SK-N-SH (cell line): Measurements from ENCODE around the gene CHST15. TPM values are rescaled to one million over a fixed set of nuclear protein-coding genes. Genes with fewer than 3 reads are reported as not detected.

Experiments
- CTCF ChIA-PET: fragments of 300-600, 350-600 bp; formaldehyde crosslinking; extraction: SDS; loops from one replicate; lab custom pipeline; 2021; lab: Yijun Ruan, JAX
- POLR2A ChIA-PET: fragments of 350-600 bp; sonication (Branson Sonifier 250); formaldehyde crosslinking; extraction: SDS; loops from one replicate; lab custom pipeline; 2020; ENCODE audit warnings: antibody characterized with exemption, inconsistent platforms; lab: Yijun Ruan, JAX
- DNase-seq: peaks from one replicate; pipeline ENCODE4 v3.0.0; 2012
- H2AFZ ChIP-seq: fragments of 200-600 bp; sonication (generic); 2 replicates; pipeline ENCODE4 v1.8.1; 2016; ENCODE audit warnings: antibody characterized with exemption, mild to moderate bottlenecking, low read depth
- H3F3A ChIP-seq: fragments of 200-600 bp; sonication (generic); replicated peaks from 2 replicates; pipeline ENCODE3; 2016; ENCODE audit warnings: antibody characterized with exemption, mild to moderate bottlenecking; ENCODE audit not compliant: insufficient read depth
- H3K27ac ChIP-seq, 2 experiments: fragments of 200-500 bp in 1 of 2; fragments of 200-600 bp in 1 of 2; sonication (Bioruptor generic) in 1 of 2; sonication (generic), shearing (Covaris generic) in 1 of 2; 2 replicates each; pipeline versions ENCODE4 v1.5.1 to v1.6.1; 2014 to 2016; ENCODE audit warnings: low read depth in 2 of 2, inconsistent platforms in 1 of 2, low read length in 1 of 2, mild to moderate bottlenecking in 1 of 2, mixed read lengths in 1 of 2
- H3K27me3 ChIP-seq: fragments of 200-600 bp; sonication (generic), shearing (Covaris generic); 2 replicates; pipeline ENCODE4 v1.6.1; 2016; ENCODE audit warnings: mixed run types; ENCODE audit not compliant: insufficient read depth
- H3K36me3 ChIP-seq, 2 experiments: fragments of 200-500 bp in 1 of 2; fragments of 200-600 bp in 1 of 2; sonication (Bioruptor generic) in 1 of 2; sonication (generic) in 1 of 2; replicated peaks in 1 of 2; 2 replicates each; pipeline versions ENCODE3 to v1.5.1; 2014 to 2016; ENCODE audit warnings: low read length in 1 of 2, mild to moderate bottlenecking in 1 of 2; ENCODE audit not compliant: insufficient read depth in 2 of 2, control insufficient read depth in 1 of 2
- H3K4me1 ChIP-seq, 2 experiments: fragments of 200-500 bp in 1 of 2; fragments of 200-600 bp in 1 of 2; sonication (Bioruptor generic) in 1 of 2; sonication (generic), shearing (Covaris generic) in 1 of 2; 2 replicates each; pipeline versions ENCODE4 v1.5.1 to v1.6.1; 2014 to 2016; ENCODE audit warnings: low read depth in 1 of 2, low read length in 1 of 2, mixed run types in 1 of 2; ENCODE audit not compliant: insufficient read depth in 2 of 2, control insufficient read depth in 1 of 2
- H3K4me2 ChIP-seq: fragments of 200-600 bp; sonication (generic), shearing (Covaris generic); 2 replicates; pipeline ENCODE4 v1.6.1; 2017; ENCODE audit warnings: mixed run types
- H3K4me3 ChIP-seq, 2 experiments: fragments of 200-500 bp in 1 of 2; fragments of 200-600 bp in 1 of 2; sonication (Bioruptor generic) in 1 of 2; sonication (generic), shearing (Covaris generic) in 1 of 2; 2 replicates each; pipeline versions ENCODE4 v1.5.1 to v1.8.1; 2014 to 2016; ENCODE audit warnings: low read depth in 2 of 2, inconsistent platforms in 1 of 2, low read length in 1 of 2, mild to moderate bottlenecking in 1 of 2, mixed read lengths in 1 of 2, moderate library complexity in 1 of 2
- H3K79me2 ChIP-seq: fragments of 200-600 bp; sonication (generic); 2 replicates; pipeline ENCODE4 v1.8.1; 2017; ENCODE audit warnings: mild to moderate bottlenecking; ENCODE audit not compliant: insufficient read depth
- H3K9ac ChIP-seq: fragments of 200-600 bp; sonication (generic); 2 replicates; pipeline ENCODE4 v1.6.1; 2017; ENCODE audit warnings: mixed run types
- H3K9me2 ChIP-seq: fragments of 200-600 bp; sonication (generic); 2 replicates; pipeline ENCODE4 v1.6.1; 2017; ENCODE audit warnings: mixed run types
- H3K9me3 ChIP-seq: fragments of 200-600 bp; sonication (generic); 2 replicates; pipeline ENCODE4 v1.6.1; 2017; ENCODE audit warnings: mixed run types, mild to moderate bottlenecking, moderate library complexity
- H4K20me1 ChIP-seq: fragments of 200-600 bp; sonication (generic); 2 replicates; pipeline ENCODE4 v1.6.1; 2017; ENCODE audit warnings: mild to moderate bottlenecking, mixed run types; ENCODE audit not compliant: insufficient read depth
- CHD2 ChIP-seq: fragments of 150-350 bp; IDR thresholded peaks from 2 replicates; pipeline ENCODE4 v1.6.1; 2018; ENCODE audit warnings: low read length; ENCODE audit not compliant: partially characterized antibody
- ELF1 ChIP-seq: IDR thresholded peaks from 2 replicates; pipeline ENCODE4 v1.4.0; 2012
- GATA2 ChIP-seq: sonication (generic); formaldehyde crosslinking; IDR thresholded peaks from 2 replicates; pipeline ENCODE4 v1.5.0; 2020; ENCODE audit warnings: mild to moderate bottlenecking, missing genetic modification reagents
- MXI1 ChIP-seq: IDR thresholded peaks from 2 replicates; pipeline ENCODE4 v1.6.1; 2012; ENCODE audit warnings: mild to moderate bottlenecking, low read depth, low read length, improper control_type of control experiment
- SMC3 ChIP-seq: IDR thresholded peaks from 2 replicates; pipeline ENCODE4 v1.6.1; 2012; ENCODE audit warnings: low read depth, low read length, improper control_type of control experiment
- TAF1 ChIP-seq: IDR thresholded peaks from 2 replicates; pipeline ENCODE4 v1.6.1; 2012; ENCODE audit warnings: low read depth, mild to moderate bottlenecking, low read length, moderate library complexity, borderline replicate concordance
- WGBS: methylation state at CpG from one replicate; pipeline ENCODE4 v1.1.6; 2017; ENCODE audit warnings: low lambda C conversion rate; 5-methylcytosine and 5-hydroxymethylcytosine counted together
- polyA plus RNA-seq, 3 experiments: library from polyadenylated mRNA; depleted of rRNA; stranded (reverse); fragments of >200 nt; gene quantifications; 2 replicates each; pipeline ENCODE4 v1.2.3, GENCODE V29; 2012
- TF ChIP-seq, protein P1 (sequence below): fragments of 150-350 bp; IDR thresholded peaks from 2 replicates; pipeline ENCODE4 v1.6.1; 2016; ENCODE audit warnings: mild to moderate bottlenecking, low read depth, low read length
- TF ChIP-seq, protein P2 (sequence below): IDR thresholded peaks from 2 replicates; pipeline ENCODE4 v1.4.0; 2012; ENCODE audit warnings: low read depth, borderline replicate concordance

The CHST15 gene
- polyA plus RNA-seq, 1 of the 3 experiments (the other 2 are of a cell fraction) = 0.02 TPM

DNA sequence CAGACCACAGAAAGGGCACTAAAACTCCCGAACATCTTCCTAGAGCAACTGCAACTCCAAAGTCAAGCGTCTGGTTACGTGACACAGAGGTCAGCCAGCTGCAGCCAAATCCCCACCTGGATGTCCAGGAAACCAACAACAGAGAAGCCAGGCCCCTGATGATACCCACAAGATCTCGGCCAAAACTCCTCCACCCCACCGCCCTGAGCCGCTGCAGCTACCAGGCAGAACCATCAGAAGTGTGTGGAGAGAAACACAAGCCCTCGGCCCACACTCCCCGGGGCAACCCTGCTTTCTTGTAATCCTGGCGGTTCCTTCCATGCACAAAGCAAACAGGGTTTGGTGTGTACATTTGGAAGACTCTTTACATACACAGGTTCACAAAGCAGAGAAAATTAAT is 8.7 kb downstream of the CHST15 start:
- H3K9ac ChIP-seq = no peak overlapping the region
- H3K4me3 ChIP-seq = no peak overlapping the region
- ChIA-PET POLR2A (no interaction called here), CTCF (interaction anchor here (0.6 to 15.3 kb wide), 4 partner anchors 10 to 305 kb away, joined by 3 to 111 read pairs (median 8); no protein-coding TSS in a partner anchor)
- H3K36me3 ChIP-seq = no peaks in the 10 kb centered on the region
- 75% methylated on average over 1 of the region's 9 CpGs for WGBS
- no peaks in the 10 kb centered on the region for H4K20me1 ChIP-seq
- no peaks in the 10 kb centered on the region for H3K9me3 ChIP-seq
- H3K79me2 ChIP-seq = no peaks in the 10 kb centered on the region
- DNase-seq = no peak
- no peaks in the 10 kb centered on the region for H3F3A ChIP-seq
- peaks cover 0 to 30% of the 10 kb centered on the region in 2 experiments; a peak in 2 of 4 replicates for H3K4me1 ChIP-seq
- H2AFZ ChIP-seq = no peak overlapping the region
- H3K27ac ChIP-seq = no peak overlapping the region
- no peaks in the 10 kb centered on the region for H3K27me3 ChIP-seq
- H3K9me2 ChIP-seq = no peaks in the 10 kb centered on the region
- no peak for TF ChIP-seq ELF1
- H3K4me2 ChIP-seq = no peak overlapping the region

DNA sequence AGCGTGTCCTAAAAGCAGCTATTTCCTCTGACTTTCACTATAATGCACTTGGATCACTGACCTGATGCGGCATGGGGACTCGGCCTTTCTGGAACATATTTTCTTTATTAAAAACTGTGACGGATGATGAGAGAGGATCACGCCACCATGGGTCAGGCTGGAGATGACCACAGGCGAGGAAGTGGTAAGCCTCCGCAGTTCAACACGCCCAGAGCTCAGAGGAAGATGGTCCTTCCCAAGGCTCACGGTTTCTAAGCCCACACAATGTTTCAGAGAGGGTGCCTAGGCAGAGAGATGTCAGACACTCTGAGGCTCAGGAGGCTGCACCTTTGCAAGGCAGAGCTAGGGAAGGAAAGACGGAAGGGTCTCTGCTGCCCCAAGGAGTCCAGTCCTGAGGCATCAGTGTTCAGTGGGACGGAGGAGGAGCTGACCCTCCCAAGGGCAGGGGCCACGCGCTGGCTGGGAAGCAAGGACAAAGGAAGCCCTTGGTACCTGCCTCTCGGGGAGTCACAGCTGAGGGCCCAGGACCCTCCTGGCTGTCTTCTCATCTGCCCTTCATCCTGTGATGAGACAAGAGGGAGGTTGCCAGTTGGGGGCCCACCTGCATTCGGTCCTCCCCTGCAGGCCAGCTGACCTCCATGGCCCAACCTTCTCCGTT is 9.5 kb downstream of the CHST15 start:
- H3K36me3 ChIP-seq = no peaks in the 10 kb centered on the region
- no peaks in the 10 kb centered on the region for H3K9me2 ChIP-seq
- no peaks in the 10 kb centered on the region for H3F3A ChIP-seq
- H3K9ac ChIP-seq = no peak overlapping the region
- no peaks in the 10 kb centered on the region for H3K9me3 ChIP-seq
- TF ChIP-seq, protein P1, sequence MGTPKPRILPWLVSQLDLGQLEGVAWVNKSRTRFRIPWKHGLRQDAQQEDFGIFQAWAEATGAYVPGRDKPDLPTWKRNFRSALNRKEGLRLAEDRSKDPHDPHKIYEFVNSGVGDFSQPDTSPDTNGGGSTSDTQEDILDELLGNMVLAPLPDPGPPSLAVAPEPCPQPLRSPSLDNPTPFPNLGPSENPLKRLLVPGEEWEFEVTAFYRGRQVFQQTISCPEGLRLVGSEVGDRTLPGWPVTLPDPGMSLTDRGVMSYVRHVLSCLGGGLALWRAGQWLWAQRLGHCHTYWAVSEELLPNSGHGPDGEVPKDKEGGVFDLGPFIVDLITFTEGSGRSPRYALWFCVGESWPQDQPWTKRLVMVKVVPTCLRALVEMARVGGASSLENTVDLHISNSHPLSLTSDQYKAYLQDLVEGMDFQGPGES = no peak
- TF ChIP-seq CHD2 (no peak), GATA2 (CRISPR knock-in tag) (no peak), SMC3 (no peak), MXI1 (no peak), TAF1 (no peak)
- TF ChIP-seq, protein P2, sequence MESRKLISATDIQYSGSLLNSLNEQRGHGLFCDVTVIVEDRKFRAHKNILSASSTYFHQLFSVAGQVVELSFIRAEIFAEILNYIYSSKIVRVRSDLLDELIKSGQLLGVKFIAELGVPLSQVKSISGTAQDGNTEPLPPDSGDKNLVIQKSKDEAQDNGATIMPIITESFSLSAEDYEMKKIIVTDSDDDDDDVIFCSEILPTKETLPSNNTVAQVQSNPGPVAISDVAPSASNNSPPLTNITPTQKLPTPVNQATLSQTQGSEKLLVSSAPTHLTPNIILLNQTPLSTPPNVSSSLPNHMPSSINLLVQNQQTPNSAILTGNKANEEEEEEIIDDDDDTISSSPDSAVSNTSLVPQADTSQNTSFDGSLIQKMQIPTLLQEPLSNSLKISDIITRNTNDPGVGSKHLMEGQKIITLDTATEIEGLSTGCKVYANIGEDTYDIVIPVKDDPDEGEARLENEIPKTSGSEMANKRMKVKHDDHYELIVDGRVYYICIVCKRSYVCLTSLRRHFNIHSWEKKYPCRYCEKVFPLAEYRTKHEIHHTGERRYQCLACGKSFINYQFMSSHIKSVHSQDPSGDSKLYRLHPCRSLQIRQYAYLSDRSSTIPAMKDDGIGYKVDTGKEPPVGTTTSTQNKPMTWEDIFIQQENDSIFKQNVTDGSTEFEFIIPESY = no peak
- TF ChIP-seq, all 33 proteins: peak for 0
- Histone ChIP-seq H3K4me1 (peaks cover 0 to 30% of the 10 kb centered on the region in 2 experiments; a peak in 2 of 4 replicates), H3K4me2 (no peak overlapping the region), H2AFZ (no peak overlapping the region), H3K27me3 (no peaks in the 10 kb centered on the region), H3K27ac (no peak overlapping the region), H3K4me3 (no peak overlapping the region), H4K20me1 (no peaks in the 10 kb centered on the region), H3K79me2 (no peaks in the 10 kb centered on the region)
- POLR2A ChIA-PET = no interaction called here
- no peak for DNase-seq
- CTCF ChIA-PET = interaction anchor here (1.0 to 15.3 kb wide), 5 partner anchors 9 to 306 kb away, joined by 3 to 111 read pairs (median 4); no protein-coding TSS in a partner anchor
- 59% methylated on average over 15 of the region's 16 CpGs for WGBS
